Pons (tissue), 1 donor: ENCODE results near the gene WNK3.

Source experiments
- DNase-seq: peaks from one replicate; pipeline ENCODE4 v3.0.0-alpha.2; 2016; ENCODE audit warnings: low spot score

The WNK3 gene

DNA sequence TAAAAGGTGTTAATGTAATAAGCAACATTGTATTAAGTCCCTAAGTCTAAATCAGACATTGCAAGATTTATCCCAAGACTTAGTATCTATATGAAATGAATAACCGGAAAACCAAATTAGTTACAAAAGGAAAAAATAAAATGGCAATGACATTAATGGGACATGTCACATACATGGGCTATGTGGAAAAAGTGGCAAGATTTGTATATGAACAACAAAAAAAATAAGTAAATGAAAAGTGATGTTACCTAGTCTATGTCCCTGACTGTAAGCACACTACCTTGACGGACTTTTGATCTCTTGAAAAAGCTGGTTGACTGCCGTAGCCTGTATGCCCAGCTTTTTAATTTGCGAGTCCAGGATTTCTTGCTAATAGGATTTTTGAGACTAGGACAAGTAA, 119.3 kb downstream of the WNK3 start:
- no peak for DNase-seq

DNA sequence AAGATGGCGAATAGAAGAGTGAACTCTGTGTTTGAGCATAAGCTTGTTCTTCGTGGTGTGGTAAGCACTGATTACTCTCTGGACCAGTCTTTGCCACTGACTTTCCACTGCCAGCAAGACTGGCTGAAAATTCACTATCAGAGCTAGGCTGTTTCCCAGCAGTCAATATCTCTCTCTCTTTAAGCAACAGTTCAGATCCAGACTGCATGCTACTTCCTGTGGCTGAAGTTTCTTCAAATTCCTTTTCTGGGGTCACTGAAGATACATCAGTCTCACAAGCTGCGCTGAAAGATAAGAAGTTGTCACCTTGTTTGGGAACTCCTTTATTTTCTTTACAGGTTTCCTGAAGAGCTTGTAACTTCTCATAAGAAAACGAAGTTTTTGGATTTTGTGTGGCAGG, 120.8 kb downstream of the WNK3 start:
- DNase-seq, result no peak

DNA sequence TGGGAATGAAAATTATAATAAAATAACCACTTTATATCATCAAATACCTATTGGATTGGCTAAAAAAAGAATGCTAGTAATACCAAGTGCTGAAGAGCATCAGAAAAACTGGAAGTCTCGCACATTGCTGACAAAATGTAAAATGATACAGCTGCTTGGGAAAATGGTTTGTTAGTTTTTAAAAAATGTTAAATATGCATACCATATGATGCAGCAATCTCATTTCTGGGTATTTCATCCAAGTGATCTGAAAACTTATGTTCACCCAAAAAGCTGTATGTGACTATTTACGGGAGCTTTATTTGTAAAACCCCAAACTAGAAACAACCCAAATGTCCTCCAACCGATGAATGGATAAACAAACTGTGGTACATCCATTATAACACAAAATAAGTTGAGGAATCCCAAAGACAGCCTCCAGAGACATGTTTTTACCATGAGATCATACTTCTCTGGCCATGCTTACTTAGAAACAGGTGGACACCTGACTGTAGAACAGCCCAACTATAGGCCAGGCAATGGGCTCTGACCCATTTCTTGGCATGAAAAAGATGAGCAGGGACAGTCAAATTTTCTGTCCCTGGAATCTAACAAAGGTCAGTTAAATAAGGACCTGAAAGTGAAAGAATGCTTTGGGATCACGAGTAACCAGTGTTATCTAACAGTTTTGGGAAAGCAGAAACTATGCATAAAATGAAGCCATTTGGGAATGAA, 127.3 kb downstream of the WNK3 start:
- DNase-seq, result no peak

DNA sequence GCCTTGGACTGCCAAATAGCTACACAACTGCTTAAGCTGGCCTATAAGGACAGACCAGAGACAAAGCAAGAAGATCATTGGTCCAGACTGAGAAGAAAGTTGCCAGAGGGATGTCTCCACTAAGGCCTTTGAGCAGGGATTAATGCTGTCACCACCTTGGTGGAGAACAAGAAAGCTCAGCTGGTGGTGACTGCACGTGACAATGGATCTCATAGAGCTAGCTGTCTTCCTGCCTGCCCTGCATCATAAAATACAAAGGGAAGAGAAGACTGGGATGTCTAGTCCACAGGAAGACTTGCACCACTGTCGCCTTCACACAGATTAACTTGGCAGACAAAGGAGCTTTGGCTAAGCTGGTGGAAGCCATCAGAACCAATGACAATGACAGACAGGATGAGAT, 134.3 kb downstream of the WNK3 start:
- DNase-seq, result no peak

DNA sequence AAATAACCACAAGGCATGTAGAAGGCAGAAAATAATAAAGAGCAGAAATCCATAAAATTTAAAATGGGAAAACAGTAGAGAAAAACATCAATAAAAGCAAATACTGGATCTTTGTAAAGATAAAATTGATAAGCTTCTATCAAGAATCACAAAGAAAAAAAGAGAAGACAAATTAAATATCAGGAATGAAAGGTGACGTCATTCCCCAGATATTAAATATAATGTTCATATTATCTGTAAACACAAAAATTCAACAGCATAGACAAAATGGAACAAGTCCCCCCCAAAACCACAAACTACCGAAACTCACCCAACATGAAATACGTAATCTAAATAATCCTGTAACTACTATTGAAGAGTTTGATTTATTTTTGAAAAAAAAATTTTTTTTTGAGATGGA, 144.2 kb downstream of the WNK3 start:
- DNase-seq, result no peak

DNA sequence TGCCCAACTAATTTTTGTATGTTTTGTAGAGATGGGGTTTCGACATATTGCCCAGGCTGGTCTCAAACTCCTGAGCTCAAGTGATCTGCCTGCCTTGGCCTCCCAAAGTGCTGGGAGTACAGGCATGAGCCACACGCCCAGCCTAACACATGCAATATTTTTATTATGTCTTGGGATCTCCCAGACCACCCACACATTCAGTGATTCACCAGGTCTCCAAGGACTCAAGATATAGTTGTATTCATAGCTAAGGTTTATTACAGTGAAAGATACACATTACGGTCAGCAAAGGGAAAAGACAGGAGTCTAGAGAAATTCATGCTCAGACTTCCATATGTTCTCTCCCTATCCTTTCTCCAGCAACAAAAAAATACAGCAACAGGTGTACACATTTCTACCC, 149.3 kb downstream of the WNK3 start:
- DNase-seq, result no peak

DNA sequence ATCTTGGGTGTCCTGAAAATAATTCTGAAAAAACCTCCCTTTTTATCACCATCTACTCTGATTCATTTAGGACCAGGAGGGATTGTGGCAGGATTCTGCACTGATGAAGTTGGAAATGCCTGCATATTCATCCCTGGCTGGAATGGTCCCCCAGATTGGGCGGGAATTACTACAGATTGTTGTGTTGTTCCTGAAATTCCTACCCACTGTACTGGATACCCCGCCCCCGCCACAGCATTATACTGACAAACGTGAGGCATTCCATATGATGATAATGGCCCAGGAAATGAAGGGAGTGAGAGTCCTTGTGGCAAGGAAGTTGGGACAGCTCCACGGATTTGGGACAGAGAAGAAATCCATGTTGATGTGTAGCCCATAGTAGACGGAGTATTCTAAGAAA, 159.6 kb downstream of the WNK3 start:
- no peak for DNase-seq

DNA sequence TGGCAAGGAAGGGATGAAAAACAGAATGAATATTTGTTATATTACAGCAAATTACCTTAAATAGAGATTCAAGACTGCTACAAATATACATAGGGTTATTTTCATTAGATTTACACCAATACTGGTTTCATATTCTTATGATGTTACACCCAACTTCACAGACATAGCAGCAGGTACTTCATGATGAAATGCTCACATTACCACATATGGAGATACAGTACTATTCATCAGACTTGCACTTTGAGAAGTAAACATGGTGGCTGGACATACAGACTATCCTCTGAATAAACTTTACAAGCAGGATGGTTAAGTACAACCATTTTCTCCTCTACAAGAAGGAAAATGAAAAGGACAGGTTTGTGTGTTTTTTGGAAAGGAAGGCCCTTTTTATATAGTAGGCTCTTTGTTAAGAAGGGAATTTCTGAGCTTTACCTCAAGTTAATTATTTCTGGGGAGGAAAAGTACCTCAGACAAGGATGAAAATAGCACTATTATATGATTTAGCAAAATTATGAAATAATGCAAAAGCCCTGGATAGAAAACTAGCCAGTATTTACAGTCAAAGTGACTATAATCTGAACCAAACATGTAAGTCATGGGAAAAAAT, 162.8 kb downstream of the WNK3 start:
- DNase-seq, result no peak

DNA sequence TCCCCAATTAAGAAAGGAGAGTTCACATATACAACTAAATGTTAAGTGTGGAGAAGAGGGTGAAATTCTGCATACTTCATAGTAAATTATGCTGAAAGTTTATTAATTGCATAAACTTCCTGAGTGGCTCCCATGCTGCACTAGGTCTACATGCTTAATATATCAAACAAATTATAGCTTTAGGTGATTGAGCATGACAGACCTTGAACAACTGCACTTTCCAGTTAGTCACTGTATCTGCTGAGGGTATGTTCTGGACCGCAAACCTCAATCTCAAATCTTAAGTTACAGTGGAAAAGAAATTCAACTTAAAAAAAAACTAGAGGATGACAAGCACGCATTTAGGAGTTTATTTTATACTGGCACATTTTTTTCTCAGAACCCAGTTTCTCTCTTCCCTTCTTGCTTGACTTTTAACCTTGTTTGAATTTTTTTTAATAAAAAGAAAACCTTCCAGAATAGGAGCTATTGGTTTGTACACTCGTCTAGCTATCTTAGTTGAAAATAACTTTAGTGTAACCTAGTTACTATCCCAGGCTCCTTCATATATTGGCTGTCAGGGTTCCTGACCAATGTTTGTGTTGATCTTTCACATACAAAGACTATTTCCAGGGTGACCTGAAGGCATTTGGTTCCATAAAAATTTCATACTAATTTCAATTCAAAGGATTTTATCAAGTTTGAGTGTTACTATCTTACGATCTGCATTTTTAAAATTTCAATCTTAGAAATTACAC, 164.6 kb downstream of the WNK3 start:
- DNase-seq, result no peak

DNA sequence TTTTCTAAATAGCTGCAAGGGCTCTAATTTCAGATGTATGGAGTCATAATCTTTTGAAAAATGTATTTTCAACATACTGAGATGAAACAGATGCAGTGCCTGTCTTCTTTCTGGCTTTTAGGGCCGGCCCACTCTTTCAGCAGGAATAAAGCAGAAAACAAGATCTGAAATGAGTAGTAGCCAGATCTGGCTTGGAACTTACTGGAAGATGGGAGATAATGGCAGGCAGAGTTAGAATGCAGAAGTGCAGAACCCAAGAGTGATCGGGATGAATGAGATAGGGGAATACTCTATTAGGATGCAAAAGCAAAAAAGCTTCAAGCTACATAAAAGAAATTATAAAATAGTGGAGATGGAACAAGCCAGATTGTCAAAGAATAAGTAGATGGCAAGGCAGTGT, 173.4 kb downstream of the WNK3 start:
- DNase-seq, result no peak

DNA sequence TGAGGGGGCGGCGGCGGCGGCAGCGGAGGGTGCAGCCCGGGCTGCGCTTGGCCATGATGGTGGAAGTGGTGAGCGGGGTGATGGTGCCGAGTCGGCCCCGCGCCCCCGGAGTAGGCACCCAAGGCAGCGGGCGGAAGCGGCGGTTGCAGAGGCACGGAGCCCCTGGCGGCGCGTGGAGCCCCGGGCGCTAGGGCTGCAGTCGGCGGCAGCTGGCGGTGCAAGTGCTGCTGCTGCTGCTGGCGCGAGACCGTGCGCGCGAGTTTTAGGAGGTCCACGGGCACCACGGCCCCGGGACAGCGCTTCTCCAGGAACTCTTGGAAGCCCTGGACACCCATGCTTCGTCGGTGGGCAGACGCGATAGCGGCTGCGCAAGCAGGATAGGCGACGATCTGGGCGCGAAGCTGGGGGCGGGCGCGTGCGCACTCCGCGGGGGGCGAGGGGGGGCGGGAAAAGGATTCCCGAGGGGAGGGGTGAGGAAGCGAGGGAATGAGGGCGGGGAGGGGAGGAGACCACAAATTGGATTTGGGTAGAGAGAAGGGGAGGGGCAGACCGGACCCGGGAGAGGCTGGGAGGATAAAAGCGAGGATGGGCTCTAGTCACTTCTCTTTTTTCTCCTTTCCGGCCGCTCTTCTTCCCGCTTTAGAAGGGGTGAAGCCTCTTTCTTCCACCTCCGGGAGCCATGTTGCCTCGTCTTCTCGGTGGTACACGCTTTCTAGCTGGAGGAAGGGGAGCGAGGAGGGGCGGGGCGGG, 174.8 kb downstream of the WNK3 start, which contains the start of gene FAM120C:
Gene FAM120C, minus strand, starts transcription at position 391 of the 750 bp plus-strand sequence. Its CDS starts 56 bp downstream, at position 335.
- DNase-seq, result peak; percentile 69

DNA sequence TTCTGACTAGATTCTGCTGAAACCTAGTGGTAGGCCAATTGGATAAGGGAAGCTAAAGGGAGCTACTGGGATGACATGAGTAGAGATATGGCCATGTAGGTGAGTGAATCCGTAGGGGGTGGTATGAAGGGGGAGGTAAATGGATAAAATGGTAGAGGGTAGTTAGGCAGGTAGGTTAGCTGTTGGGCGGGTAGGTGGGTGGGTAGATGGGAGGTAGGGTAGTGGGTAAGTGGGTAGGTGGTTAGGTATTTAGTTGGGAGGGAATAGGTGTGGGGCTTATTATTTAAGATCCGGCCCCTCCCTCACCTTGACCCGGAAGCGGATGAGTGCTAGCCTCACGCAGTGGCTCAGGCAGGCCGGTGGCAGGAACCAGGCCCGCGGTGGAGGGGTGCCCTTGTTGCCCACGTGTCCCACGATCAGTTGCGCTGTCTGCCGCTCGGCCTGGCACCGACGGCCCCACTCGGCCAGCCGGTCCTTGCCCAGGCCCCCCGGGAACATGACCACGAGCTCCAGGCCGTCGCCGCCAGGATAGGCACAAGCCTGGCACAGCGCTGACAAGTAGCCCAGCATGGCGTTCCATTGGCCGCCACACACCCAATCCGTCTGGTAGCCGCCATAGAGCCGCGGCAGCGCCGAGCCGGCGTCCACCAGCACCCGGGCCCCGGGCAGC, 175.5 kb downstream of the WNK3 start:
- peak; percentile 67 for DNase-seq

DNA sequence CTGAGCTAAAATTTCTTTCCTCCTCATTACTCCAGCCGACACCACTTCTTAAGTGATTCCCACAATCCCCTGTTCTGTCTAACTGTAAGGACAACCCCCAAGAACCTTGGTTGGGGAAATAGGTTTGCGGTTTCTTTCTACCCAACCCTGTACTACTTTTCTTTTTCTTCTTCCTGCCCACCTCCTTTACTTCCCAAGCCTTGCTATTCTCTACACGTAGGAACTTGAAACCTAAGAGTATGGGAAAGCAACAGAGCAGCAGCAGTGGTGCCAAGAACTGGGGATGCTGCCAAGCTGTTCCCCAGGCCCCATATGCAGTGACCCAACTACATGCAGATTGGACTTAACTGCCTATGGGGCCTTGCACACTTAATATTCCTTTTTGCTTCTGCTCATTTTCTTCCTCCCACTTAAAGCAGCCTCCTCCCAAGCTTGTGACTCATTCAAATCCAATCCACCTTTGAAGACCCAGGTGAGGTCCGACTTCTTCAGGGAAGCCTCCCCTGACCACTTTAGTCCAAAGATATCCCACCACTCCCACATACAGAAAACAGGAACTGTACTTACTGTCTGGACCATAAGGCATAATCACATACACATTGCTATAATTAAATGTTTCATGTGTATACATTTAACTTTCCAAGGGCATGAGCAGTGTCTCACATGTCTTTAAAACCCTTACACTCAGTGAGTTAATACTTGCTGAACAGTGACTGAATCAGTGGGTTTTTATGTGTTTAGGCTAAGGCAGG, 176.5 kb downstream of the WNK3 start:
- DNase-seq, result no peak

DNA sequence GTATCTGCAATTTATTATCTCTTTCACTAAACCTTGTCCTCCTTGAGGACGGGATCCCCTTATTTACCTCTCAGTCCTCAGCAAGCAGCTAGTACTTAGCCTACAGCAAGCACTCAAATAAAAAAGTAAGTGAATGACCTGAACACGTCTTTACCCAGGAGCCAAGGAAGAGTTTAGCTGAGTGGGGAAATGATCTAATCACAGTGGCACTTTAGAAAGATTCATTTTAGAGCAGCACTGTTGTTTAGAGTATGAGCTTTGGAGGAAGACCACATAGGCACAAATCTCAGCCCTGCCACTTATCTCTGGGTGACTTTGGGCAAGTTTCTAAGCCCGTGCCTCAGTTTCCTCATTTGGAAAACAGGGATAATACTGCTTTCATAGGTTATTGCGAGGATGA, 177.4 kb downstream of the WNK3 start:
- no peak for DNase-seq

DNA sequence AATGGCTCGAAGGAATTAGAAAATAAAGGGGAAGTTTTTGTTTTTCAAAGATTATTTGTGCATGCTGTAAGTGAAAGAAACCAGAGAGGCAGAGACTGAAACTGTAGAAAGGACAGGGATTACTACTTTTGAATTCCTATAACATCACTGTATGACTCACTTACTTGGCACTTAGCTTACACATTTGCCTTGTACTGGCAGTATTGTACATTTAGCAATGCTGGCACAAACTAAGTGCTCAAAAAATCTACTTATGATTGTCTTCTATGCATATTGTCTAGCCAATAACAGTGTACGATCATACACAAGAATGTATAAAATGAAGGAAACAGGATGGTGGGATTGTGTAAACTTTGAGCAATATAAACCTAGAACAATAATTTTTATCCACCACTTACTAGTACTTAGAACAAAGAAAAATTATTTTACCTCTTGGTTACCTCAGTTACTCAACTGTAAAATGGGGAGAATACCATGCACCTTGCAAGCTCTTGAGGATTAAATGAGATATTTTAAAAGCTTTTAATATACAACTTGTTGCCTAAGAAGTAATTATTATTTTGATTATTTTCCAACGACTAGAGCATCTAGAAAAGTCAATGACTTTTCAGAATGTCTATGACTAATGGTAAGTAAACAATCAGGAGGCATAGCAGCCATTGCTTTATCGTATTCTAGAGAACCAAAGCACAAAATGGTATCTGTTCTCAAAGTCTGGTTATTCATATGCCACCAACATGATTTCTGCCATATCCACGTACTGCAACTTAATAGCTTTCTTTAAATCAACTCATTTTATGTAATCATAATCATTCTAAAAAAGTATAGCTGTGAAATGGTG, 179.5 kb downstream of the WNK3 start:
- DNase-seq, result no peak

DNA sequence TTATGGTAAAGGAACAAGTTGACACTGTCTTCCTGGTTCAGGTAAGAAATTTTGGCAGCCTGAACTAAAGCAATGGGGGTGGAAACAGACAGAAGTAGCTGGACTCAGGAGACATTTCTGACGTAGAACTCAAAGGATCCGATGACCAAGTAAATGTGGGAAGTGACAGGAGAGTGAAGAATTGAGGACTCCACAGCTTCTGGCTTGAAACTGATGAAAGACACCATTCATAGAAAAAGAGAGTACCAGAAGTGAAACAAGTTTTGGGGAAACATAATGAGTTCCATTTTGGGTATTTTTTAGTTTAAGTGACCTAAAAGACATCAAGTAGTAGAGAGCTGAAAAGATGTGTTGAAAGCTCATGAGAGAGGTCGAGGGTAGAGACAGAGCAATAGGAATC, 180.5 kb downstream of the WNK3 start:
- DNase-seq, result no peak

DNA sequence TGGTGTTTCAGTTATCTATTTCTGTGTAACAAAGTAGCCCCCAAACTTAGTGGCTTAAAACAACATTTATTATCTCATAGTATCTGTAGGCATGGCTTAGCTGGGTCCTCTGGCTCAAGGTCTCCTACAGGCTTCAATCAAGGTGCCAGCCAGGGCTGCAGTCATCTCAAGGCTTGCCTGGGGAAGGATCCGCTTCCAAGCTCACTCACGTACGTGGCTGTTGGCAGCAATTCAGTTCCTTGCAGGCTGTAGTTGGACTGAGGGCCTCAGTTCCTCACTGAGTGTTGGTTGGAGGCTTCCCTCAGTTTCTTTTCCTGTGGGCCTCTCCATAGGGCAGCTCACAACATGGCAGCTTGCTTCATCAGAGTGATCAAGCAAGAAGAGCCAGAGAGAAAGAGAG, 184.1 kb downstream of the WNK3 start:
- DNase-seq, result no peak

DNA sequence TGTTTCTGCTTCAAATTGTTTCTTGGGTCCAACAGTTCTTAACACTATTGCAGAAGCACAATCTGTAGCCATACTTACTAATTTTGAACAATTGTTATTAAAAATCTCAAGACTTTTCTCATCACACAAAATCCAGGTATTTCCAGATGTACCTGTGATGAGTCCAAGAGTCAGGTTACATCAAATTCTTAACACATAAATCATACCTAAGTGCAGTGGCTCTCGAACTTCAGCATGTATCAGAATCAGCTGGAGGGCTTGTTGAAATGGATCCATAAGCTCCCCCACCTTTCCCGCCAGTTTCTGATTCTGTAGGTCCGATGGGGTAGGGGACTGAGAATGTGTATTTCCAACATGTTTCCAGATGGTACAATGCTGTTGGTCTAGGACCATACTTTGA, 185.4 kb downstream of the WNK3 start:
- no peak for DNase-seq

DNA sequence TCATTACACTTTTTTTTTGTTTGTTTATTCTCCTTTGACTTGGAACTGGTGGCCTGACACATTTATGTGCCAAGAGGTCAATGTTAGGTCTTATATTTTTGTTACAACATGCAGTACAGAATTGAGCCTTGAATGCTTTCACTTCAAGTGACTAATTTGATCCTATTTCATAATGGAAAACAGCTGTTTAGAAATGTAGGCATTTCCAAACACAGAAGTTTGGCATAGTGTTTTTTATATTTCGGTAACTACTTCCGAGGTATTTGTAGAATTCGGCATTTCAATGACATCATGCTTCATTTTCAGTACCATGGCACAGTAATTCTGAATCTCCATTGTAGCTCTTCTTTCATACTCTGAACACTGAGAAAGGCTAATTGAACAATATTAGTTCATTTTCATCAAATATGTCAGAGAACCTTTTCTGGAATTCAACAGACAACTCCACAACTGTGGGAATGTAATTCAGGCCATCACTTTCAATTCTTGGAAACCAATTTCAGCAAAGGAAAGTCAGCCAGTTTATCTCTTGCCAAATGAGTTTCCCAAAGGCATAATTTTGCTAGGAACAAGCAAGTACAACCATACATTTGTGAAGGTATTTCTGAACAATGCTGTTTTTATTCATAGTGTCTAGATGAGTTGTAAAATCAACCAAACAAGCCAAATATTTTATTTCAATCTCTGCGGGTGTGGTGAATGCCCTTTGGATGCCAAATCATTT, 186.2 kb downstream of the WNK3 start:
- no peak for DNase-seq

DNA sequence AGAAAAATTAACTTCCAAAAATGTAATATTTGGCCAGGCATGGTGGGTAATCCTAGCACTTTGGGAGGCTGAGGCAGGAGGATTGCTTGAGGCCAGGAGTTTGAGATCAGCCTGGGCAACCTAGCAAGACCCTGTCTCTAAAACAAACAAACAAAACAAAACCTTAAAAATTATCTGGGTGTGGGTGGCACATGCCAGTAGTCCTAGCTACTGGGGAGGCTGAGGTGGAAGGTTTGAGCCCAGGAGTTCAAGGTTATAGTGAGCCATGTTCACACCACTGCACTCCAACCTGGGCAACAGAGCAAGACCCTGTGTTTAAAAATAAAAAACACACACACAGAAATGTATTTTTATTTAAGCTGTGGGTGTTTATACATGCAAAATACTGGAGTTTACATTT, 186.8 kb downstream of the WNK3 start:
- no peak for DNase-seq
